Measurements from ENCODE around the gene NEAT1.

The NEAT1 gene

DNA sequence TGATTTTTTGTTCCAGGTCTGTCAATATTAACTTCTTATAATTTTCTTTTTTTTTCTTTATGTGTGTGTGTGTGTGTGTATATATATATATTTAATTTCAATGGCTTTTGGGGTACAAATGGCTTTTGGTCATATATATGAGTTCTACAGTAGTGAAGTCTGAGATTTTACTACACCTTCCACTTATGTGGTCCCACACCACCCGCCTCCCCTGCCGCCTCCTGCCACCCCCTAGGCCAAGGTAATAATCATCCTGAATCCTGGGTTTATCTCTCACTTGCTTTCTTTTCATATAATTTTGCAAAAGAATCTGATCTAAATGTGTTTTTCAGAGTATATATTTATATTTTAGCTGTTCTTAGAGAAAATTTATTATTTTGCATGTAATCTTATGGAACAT lies 11.1 kb downstream of the NEAT1 start:
- no peak for DNase-seq (ENCODE audit: low read depth)

GRCh38 chr11:65434057-65434666 lies 11.6 kb downstream of the NEAT1 start:
- DNase-seq (ENCODE audit: low read depth), result peak; percentile 45

- peak; percentile 31 for DNase-seq (ENCODE audit: low read depth)
Measured at GRCh38 chr11:65434667-65435410, 12.2 kb downstream of the NEAT1 start.

DNA sequence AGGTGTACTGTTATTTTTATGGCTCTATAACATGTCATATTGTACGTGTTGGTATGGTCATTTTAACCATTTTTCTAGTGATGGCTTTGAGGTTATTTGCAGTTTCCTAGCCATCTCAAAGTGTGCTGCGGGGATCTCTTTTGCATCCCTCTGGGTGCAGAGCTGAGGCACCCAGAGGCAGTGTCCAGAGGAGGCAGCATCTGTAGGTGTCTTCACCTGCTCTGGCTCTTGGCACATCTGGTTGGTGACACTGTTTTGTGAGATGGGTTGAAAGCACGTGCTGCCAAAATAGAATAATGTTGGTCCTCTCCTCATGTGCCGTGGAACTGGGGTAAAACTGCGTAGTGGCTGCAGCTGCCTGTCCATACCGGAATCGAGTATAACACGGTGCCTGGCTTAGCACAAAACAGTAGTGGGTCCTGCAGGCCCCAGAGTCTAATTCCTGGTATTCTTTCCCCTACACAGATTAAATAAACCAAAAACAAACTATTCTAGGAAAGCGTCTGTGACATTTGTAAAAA lies 12.9 kb downstream of the NEAT1 start:
- peak; percentile 29 for DNase-seq (ENCODE audit: low read depth)

- DNase-seq (ENCODE audit: low read depth), result no peak
Measured at GRCh38 chr11:65435981-65436411, 13.4 kb downstream of the NEAT1 start.

DNA sequence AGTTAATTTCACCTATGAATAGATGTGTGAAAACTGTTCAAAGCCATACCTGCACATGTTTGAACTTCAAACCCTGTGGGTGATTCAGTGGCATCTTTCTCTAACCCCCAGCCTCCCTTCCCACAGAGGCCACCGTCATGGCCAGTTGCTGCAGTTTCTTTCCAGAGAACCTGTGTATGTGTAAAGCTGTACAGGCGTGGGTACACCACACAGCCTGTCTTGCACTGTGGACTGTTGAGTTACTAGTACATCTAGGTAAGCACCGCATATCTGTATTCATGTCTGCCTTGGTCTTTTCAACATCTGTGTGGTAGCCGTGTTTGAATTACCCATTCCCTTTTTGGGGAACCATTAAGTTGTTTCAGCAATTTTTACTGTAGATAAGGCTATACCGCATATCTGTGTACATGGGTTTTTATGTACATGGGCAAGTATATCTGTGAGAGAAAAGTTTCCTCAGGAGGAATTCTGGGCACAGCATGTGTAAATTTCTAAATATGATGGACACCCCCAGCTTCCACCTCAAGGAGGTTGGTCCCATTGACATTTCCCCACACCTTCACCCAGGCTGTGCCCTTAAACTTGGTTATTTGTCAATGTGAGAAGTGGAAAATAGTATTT lies 13.9 kb downstream of the NEAT1 start:
- peak; percentile 33 for DNase-seq (ENCODE audit: low read depth)

GRCh38 chr11:65437436-65438227 lies 15.0 kb downstream of the NEAT1 start:
- peak; percentile 39 for DNase-seq (ENCODE audit: low read depth)

GRCh38 chr11:65438257-65439151 lies 15.9 kb downstream of the NEAT1 start:
- peak; percentile 18 for DNase-seq (ENCODE audit: low read depth)

- peak; percentile 41 for DNase-seq (ENCODE audit: low read depth)
Measured at GRCh38 chr11:65439331-65440181, 17.0 kb downstream of the NEAT1 start.

DNA sequence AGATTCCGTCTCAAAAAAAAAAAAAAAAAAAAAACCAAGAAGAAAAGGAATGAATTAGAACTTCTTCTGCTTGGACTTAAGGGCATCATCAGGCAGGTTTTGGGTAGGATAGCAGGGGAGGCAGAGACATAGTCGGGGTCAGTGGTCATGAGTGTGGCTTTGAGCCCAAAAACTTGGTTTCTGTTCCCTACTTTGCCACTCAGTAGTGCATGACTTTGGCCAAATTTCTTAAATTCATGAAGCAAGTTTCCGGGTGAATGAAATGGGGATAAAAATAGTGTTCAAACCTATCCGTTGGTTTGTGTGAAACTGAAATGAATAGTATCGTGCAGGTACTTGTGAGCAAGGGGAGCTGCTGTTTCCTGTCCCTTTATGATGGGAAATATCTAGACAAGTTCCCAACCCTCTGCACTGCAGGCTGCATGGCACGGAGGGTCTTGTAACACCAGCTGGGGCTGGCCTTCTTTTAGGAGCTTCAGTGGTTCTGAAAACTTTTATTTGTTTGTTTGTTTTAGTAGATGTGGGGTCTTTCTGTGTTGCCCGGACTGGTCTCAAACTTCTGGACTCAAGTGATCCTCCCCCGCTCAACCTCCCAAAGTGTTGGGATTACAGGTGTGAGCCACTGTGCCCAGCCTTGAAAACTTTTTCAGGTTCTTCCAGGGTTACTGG lies 18.4 kb downstream of the NEAT1 start:
- DNase-seq (ENCODE audit: low read depth), result peak; percentile 40

DNA sequence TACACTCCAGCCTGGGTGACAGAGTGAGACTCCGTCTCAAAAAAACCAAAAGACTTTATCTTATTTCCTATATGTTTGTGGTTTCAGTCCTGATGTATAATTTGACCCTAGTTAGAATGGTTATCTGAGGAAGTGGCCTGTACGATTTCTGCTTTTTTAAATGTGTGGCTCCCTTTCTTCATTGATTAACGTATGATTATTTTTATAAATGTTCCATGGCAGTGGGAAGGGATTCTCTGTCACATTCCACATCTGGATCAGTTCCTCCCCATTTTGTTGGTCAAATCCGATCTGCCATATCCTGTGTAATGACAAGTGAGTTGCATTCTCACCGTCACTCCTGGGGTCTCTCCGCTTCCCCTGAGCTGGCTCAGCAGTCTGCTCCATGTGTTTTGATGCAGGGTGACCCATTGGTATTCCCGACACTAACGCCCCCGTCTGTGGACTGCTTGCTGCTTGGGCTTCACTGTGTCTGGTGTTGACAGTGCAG lies 20.3 kb downstream of the NEAT1 start:
- DNase-seq (ENCODE audit: low read depth), result peak; percentile 36

GRCh38 chr11:65444314-65445051 lies 21.9 kb downstream of the NEAT1 start:
- DNase-seq (ENCODE audit: low read depth), result peak; percentile 43

DNA sequence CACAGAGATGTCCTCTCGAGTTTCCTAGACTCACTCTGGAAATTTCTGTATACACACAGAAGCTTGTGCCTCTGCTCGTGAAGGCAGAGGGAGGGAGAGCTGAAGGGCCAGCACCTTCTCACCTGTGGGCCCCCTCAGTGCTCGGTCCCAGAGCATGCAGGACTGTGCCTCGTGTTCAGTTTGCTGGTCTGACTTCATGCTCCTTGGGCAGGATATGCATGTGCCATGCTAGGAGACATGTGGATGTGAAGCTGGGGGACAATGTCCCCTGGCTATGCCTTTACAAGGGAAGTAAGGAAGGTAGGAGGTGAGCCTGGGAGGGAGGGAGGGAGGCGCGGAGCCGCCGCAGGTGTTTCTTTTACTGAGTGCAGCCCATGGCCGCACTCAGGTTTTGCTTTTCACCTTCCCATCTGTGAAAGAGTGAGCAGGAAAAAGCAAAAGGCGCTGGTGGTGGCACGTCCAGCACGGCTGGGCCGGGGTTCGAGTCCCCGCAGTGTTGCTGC lies 22.6 kb downstream of the NEAT1 start:
- DNase-seq (ENCODE audit: low read depth), result peak; percentile 48

- DNase-seq (ENCODE audit: low read depth), result peak; percentile 54
Measured at GRCh38 chr11:65445604-65446445, 23.2 kb downstream of the NEAT1 start.

- peak; percentile 50 for DNase-seq (ENCODE audit: low read depth)
Measured at GRCh38 chr11:65446446-65447277, 24.1 kb downstream of the NEAT1 start.

DNA sequence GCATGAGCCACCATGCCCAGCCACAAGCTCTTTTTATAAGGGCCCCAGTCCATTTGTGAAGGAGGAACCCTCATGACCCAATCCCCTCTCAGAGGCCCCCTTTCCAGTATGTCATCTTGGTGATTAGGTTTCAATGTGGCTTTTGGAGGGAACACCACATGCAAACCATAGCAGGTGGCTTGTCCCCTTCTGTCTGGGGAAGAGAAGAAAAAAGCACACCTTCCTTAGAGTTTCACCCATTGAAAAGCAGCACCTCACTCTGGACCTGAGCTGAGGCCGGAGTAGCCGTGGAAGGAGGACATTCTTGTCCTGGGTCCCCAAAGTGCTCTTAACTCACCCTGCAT lies 25.4 kb downstream of the NEAT1 start:
- DNase-seq (ENCODE audit: low read depth), result no peak
